Epithelial cell of esophagus (primary cell): Measurements from ENCODE around the gene SLC66A2.

Experiments
- DNase-seq: peaks from one replicate; pipeline ENCODE4 v3.0.0; 2010; ENCODE audit warnings: low read depth
- H3K4me3 ChIP-seq: 2 replicates; pipeline ENCODE4 v1.5.1; 2011; ENCODE audit warnings: mild to moderate bottlenecking, low read length, control low read depth
- TF ChIP-seq, protein P1 (sequence below): IDR thresholded peaks from 2 replicates; pipeline ENCODE4 v1.5.1; 2011; ENCODE audit warnings: low read depth, mild to moderate bottlenecking, low read length, control low read depth, inconsistent platforms; ENCODE audit not compliant: insufficient read depth; ENCODE audit errors: missing control alignments

Gene SLC66A2

GRCh38 chr18:79950515-79951341 lies 725 bp downstream of the SLC66A2 start:
- H3K4me3 ChIP-seq = peak overlapping the region; percentile 45
- peak; percentile 31 for DNase-seq
- TF ChIP-seq, protein P1, sequence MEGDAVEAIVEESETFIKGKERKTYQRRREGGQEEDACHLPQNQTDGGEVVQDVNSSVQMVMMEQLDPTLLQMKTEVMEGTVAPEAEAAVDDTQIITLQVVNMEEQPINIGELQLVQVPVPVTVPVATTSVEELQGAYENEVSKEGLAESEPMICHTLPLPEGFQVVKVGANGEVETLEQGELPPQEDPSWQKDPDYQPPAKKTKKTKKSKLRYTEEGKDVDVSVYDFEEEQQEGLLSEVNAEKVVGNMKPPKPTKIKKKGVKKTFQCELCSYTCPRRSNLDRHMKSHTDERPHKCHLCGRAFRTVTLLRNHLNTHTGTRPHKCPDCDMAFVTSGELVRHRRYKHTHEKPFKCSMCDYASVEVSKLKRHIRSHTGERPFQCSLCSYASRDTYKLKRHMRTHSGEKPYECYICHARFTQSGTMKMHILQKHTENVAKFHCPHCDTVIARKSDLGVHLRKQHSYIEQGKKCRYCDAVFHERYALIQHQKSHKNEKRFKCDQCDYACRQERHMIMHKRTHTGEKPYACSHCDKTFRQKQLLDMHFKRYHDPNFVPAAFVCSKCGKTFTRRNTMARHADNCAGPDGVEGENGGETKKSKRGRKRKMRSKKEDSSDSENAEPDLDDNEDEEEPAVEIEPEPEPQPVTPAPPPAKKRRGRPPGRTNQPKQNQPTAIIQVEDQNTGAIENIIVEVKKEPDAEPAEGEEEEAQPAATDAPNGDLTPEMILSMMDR = no peak

- H3K4me3 ChIP-seq = peak overlapping the region; percentile 45
- no peak for DNase-seq
- TF ChIP-seq, protein P1 = no peak
Observed at GRCh38 chr18:79949697-79950487, 1.6 kb downstream of the SLC66A2 start.

GRCh38 chr18:79948719-79949411 lies 2.6 kb downstream of the SLC66A2 start:
- H3K4me3 ChIP-seq = no peak overlapping the region
- no peak for DNase-seq
- TF ChIP-seq, protein P1 = no peak

DNA sequence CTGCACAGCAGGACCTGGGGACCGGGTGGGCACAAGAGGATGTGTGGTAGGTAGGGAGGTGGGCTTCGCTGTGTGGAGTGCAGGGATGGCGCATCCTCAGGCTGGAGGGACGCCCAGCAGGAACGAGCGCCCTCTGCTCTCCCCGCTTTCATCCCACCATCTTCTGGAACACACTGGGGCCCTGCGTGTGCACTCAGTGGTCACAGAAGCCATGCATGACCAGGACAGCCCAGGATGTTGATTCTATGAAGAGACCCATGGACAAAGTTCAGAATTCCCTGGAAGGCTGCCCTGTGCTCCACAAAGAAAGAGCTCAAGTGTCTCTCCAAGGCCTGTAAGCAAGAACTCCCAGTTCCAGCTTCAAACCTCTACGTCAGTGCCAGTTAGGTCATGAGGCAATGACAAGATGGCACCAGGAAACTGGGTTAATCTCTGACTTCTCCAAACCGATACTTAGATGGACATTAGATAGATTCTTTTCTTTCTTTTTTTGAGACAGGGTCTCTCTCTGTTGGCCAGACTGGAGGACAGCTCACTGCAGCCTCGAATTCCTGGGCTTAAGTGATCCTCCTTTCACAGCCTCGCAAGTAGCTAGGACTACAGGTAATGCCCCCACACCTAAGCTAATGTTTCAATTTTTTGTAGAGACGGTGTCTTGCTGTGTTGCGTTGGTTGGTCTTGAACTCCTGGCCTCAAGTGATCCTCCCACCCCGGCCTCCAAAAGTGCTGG lies 3.4 kb downstream of the SLC66A2 start:
- H3K4me3 ChIP-seq = no peak overlapping the region

GRCh38 chr18:79947054-79947755 lies 4.2 kb downstream of the SLC66A2 start:
- TF ChIP-seq, protein P1 = no peak
- H3K4me3 ChIP-seq = no peak overlapping the region
- DNase-seq = peak; percentile 91

More for the DNA sequence above, 3.4 kb downstream of the SLC66A2 start:
- TF ChIP-seq, protein P1 = no peak
- DNase-seq = no peak
